RWPE2 (cell line): Measurements from ENCODE around the gene B3GLCT.

Experiments
- ATAC-seq: fragments of 200-7000 bp; cut with Tn5 transposase; 3 replicates; pipeline ENCODE4 v1.9.1; 2021; ENCODE audit warnings: low read depth
- DNase-seq: peaks from one replicate; pipeline ENCODE4 v3.0.0-alpha.2; 2020; ENCODE audit warnings: low spot score
- H3K27ac ChIP-seq: fragments of 450-650 bp; 2 replicates; pipeline ENCODE4 v1.5.1; 2017; ENCODE audit warnings: mild to moderate bottlenecking; ENCODE audit not compliant: poor library complexity, severe bottlenecking
- H3K27me3 ChIP-seq: fragments of 250-450 bp; sonication (Bioruptor Pico); 2 replicates; pipeline ENCODE4 v1.5.1; 2021; ENCODE audit warnings: mild to moderate bottlenecking, moderate library complexity; ENCODE audit not compliant: insufficient read depth, poor library complexity, severe bottlenecking
- H3K36me3 ChIP-seq: fragments of 250-450 bp; sonication (Bioruptor Pico); 2 replicates; pipeline ENCODE4 v1.5.1; 2020; ENCODE audit warnings: low read depth, mild to moderate bottlenecking, moderate library complexity
- H3K4me1 ChIP-seq: fragments of 250-450 bp; sonication (Bioruptor Pico); 2 replicates; pipeline ENCODE4 v1.5.1; 2021; ENCODE audit warnings: mild to moderate bottlenecking, moderate library complexity; ENCODE audit not compliant: insufficient read depth, poor library complexity, severe bottlenecking
- H3K4me3 ChIP-seq: fragments of 250-450 bp; sonication (Bioruptor Pico); 2 replicates; pipeline ENCODE4 v1.5.1; 2021; ENCODE audit warnings: mild to moderate bottlenecking, moderate library complexity; ENCODE audit not compliant: severe bottlenecking
- H3K9me3 ChIP-seq: fragments of 250-450 bp; sonication (Bioruptor Pico); 2 replicates; pipeline ENCODE4 v1.5.1; 2021; ENCODE audit warnings: mild to moderate bottlenecking, moderate library complexity; ENCODE audit not compliant: severe bottlenecking
- TF ChIP-seq, protein P1 (sequence below): fragments of 450-650 bp; IDR thresholded peaks from one replicate; pipeline ENCODE4 v1.5.1; 2017; ENCODE audit warnings: mild to moderate bottlenecking, moderate library complexity; ENCODE audit not compliant: poor library complexity, severe bottlenecking

Gene B3GLCT

DNA sequence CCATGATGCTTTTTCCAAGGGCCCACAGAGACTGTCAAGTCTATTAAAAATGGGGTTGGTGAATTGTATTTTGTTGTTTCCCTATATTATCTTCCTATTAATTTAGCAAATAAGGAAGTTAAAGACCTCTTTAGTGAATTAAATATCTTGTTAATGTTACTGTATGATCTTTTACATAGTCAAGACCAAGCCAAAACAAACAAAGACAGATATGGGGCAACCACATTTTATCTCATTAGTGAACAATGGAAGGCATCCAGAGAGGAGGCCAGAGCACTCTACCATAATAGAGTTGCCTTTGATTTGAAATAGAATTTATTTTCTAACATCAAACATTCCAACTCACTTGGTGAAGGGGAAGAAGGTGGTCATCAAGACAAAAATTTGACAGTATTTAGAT is 169.4 kb downstream of the B3GLCT start:
- Histone ChIP-seq H3K4me3 (no peak overlapping the region), H3K27me3 (no peaks in the 10 kb centered on the region), H3K9me3 (no peaks in the 10 kb centered on the region), H3K36me3 (no peaks in the 10 kb centered on the region), H3K4me1 (no peaks in the 10 kb centered on the region), H3K27ac (no peak overlapping the region)
- TF ChIP-seq, protein P1, sequence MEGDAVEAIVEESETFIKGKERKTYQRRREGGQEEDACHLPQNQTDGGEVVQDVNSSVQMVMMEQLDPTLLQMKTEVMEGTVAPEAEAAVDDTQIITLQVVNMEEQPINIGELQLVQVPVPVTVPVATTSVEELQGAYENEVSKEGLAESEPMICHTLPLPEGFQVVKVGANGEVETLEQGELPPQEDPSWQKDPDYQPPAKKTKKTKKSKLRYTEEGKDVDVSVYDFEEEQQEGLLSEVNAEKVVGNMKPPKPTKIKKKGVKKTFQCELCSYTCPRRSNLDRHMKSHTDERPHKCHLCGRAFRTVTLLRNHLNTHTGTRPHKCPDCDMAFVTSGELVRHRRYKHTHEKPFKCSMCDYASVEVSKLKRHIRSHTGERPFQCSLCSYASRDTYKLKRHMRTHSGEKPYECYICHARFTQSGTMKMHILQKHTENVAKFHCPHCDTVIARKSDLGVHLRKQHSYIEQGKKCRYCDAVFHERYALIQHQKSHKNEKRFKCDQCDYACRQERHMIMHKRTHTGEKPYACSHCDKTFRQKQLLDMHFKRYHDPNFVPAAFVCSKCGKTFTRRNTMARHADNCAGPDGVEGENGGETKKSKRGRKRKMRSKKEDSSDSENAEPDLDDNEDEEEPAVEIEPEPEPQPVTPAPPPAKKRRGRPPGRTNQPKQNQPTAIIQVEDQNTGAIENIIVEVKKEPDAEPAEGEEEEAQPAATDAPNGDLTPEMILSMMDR: no peak
- DNase-seq (no peak), ATAC-seq (no peak)

DNA sequence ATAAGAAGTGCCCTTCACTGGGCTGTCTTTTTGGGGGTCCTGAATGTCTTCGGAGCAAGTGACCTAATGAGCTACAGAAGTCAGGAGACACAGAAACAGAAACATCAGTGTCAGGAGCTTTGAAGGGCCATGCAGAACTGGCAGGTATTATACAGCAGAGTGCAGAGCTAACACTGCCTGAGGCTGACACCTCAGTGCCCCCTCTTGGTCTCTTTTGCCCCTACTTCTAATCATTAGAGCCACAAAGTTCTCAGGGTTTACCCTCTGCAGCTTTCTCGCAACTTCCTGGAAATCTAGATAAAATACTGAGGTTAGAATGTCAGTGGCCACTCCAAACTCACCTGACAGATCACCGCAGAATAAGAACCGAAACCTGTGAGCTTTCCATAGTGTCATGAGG is 172.7 kb downstream of the B3GLCT start:
- ATAC-seq (no peak), DNase-seq (no peak)
- H3K4me1 ChIP-seq: no peaks in the 10 kb centered on the region
- H3K36me3 ChIP-seq: no peaks in the 10 kb centered on the region
- TF ChIP-seq, protein P1: no peak
- H3K4me3 ChIP-seq: no peak overlapping the region
- H3K27ac ChIP-seq: no peak overlapping the region
- H3K27me3 ChIP-seq: no peaks in the 10 kb centered on the region
- no peaks in the 10 kb centered on the region for H3K9me3 ChIP-seq

DNA sequence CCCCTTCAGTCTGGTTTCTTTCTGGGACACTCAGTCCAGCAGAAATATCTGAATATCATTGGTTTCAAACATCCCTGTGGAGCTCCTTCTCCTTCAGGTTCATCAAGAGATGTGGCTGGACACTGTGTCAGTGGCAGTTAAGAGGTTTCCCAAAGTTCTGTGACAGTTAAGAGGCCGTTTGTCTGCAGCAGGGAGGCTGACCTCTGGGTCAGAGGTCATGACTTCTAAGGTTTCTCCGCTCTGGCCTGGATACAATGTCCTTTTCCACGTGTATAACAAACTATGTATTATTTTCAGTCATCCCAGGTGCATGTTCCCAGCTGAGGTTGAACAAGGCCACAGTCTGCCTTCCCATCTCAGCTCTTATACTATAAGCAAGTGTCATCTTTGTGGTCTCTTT is 174.9 kb downstream of the B3GLCT start:
- TF ChIP-seq, protein P1: no peak
- no peak for DNase-seq
- Histone ChIP-seq H3K27ac (no peak overlapping the region), H3K27me3 (no peaks in the 10 kb centered on the region), H3K4me1 (no peaks in the 10 kb centered on the region), H3K36me3 (no peaks in the 10 kb centered on the region), H3K9me3 (no peaks in the 10 kb centered on the region), H3K4me3 (no peak overlapping the region)
- no peak for ATAC-seq

DNA sequence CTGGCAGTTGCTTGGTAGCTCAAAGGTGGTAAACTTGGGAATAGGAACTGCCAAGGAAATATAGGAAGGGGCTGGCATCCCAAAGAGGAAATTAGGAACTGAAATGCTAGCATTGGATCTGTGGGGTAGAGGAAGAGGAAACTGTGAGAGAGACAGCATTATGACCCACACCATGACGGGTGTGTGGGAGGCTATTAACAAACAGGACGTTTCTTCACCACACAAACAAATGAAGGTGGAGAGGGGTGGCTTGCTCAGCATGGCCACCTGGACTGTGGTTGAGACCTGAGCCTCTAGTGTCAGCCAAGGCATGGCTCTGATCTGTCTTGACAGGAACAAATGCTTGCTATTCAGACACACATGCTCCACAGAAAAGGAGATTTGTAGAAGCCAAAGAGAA is 178.2 kb downstream of the B3GLCT start:
- ATAC-seq (no peak), DNase-seq (no peak)
- H3K27ac ChIP-seq: no peak overlapping the region
- H3K4me3 ChIP-seq: no peak overlapping the region
- no peaks in the 10 kb centered on the region for H3K36me3 ChIP-seq
- TF ChIP-seq, protein P1: no peak
- H3K9me3 ChIP-seq: no peaks in the 10 kb centered on the region
- no peaks in the 10 kb centered on the region for H3K27me3 ChIP-seq
- no peaks in the 10 kb centered on the region for H3K4me1 ChIP-seq

DNA sequence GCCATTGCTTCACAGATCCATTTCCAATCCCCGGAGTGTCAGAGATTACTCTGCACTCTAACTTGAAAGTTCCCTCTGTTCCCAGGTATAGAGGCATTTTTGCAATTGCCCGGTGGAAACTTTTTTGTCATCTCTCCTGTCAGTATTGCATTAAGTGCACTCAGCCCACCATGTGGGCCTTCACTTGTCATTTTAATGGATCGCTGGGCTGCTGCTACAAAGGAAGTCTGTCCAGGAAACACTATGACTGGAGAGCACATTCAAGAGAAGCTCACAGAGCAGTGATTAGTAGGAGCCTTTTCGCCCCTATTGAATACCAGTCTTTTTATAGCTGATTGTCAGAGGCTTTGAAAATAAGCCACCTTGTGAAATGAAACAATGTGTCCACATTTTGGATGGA is 180.9 kb downstream of the B3GLCT start:
- Histone ChIP-seq H3K9me3 (no peaks in the 10 kb centered on the region), H3K4me1 (no peaks in the 10 kb centered on the region), H3K27ac (no peak overlapping the region), H3K4me3 (no peak overlapping the region), H3K27me3 (no peaks in the 10 kb centered on the region), H3K36me3 (no peaks in the 10 kb centered on the region)
- DNase-seq: no peak
- no peak for ATAC-seq
- TF ChIP-seq, protein P1: no peak
